ENCODE results near the gene MORN3.

DNA sequence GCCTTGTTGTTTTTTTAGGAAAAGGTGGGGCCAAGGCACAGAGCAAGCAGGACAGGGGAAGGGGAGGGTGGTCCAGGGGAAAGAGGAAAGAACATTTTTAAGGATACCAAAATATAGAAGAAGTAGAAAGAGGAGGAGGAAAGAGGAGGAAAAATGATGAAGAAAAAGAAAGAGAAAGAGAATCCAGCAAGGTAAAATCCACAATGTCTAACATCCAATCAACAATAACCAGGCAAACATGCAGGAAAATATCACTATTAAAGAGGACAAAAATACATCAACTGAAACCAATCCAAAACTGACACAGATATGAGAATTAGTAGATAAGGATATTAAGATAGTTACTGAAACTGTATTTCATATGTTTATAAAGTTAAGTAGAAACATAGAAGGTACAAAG is 36.1 kb upstream of the MORN3 start:
- TF ChIP-seq ADNP (tag; IDR thresholded peaks at IDR 0.05) (no peak), ZKSCAN8 (CRISPR knock-in tag; IDR thresholded peaks at IDR 0.05) (no peak), FOXK1 (CRISPR knock-in tag; IDR thresholded peaks at IDR 0.05; ENCODE audit: borderline replicate concordance) (no peak), ZNF780A (CRISPR knock-in tag; IDR thresholded peaks at IDR 0.05) (no peak), ZNF395 (CRISPR knock-in tag; IDR thresholded peaks at IDR 0.05) (no peak)
- TF ChIP-seq, protein P1, sequence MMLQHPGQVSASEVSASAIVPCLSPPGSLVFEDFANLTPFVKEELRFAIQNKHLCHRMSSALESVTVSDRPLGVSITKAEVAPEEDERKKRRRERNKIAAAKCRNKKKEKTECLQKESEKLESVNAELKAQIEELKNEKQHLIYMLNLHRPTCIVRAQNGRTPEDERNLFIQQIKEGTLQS (IDR thresholded peaks at IDR 0.05) = no peak
- TF ChIP-seq, protein P1 (CRISPR knock-in tag; conservative IDR thresholded peaks at IDR 0.05) = no peak
- TF ChIP-seq, protein P2, sequence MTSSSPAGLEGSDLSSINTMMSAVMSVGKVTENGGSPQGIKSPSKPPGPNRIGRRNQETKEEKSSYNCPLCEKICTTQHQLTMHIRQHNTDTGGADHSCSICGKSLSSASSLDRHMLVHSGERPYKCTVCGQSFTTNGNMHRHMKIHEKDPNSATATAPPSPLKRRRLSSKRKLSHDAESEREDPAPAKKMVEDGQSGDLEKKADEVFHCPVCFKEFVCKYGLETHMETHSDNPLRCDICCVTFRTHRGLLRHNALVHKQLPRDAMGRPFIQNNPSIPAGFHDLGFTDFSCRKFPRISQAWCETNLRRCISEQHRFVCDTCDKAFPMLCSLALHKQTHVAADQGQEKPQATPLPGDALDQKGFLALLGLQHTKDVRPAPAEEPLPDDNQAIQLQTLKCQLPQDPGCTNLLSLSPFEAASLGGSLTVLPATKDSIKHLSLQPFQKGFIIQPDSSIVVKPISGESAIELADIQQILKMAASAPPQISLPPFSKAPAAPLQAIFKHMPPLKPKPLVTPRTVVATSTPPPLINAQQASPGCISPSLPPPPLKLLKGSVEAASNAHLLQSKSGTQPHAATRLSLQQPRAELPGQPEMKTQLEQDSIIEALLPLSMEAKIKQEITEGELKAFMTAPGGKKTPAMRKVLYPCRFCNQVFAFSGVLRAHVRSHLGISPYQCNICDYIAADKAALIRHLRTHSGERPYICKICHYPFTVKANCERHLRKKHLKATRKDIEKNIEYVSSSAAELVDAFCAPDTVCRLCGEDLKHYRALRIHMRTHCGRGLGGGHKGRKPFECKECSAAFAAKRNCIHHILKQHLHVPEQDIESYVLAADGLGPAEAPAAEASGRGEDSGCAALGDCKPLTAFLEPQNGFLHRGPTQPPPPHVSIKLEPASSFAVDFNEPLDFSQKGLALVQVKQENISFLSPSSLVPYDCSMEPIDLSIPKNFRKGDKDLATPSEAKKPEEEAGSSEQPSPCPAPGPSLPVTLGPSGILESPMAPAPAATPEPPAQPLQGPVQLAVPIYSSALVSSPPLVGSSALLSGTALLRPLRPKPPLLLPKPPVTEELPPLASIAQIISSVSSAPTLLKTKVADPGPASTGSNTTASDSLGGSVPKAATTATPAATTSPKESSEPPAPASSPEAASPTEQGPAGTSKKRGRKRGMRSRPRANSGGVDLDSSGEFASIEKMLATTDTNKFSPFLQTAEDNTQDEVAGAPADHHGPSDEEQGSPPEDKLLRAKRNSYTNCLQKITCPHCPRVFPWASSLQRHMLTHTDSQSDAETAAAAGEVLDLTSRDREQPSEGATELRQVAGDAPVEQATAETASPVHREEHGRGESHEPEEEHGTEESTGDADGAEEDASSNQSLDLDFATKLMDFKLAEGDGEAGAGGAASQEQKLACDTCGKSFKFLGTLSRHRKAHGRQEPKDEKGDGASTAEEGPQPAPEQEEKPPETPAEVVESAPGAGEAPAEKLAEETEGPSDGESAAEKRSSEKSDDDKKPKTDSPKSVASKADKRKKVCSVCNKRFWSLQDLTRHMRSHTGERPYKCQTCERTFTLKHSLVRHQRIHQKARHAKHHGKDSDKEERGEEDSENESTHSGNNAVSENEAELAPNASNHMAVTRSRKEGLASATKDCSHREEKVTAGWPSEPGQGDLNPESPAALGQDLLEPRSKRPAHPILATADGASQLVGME (CRISPR knock-in tag; IDR thresholded peaks at IDR 0.05) = no peak
- TF ChIP-seq, protein P3, sequence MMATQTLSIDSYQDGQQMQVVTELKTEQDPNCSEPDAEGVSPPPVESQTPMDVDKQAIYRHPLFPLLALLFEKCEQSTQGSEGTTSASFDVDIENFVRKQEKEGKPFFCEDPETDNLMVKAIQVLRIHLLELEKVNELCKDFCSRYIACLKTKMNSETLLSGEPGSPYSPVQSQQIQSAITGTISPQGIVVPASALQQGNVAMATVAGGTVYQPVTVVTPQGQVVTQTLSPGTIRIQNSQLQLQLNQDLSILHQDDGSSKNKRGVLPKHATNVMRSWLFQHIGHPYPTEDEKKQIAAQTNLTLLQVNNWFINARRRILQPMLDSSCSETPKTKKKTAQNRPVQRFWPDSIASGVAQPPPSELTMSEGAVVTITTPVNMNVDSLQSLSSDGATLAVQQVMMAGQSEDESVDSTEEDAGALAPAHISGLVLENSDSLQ (IDR thresholded peaks at IDR 0.05) = no peak
